PC-9 (cell line): ENCODE data around the gene PYGO1.

Experiments
- CTCF ChIP-seq: fragments of 200-600 bp; sonication (generic); conservative IDR thresholded peaks from 2 replicates; pipeline ENCODE4 v1.6.1; 2017; ENCODE audit warnings: mixed run types, antibody characterized with exemption, mild to moderate bottlenecking, moderate library complexity
- EZH2 ChIP-seq: fragments of 200-600 bp; sonication (generic); IDR thresholded peaks from 2 replicates; pipeline ENCODE4 v1.8.0; 2017; ENCODE audit warnings: antibody characterized with exemption, low read depth

- TF ChIP-seq CTCF, result no peak
- TF ChIP-seq EZH2, result no peak
These were observed 80.6 kb downstream of the PYGO1 start for GRCh38 chr15:55507567-55507966.
